Right lung (tissue), 5 donors: ENCODE measurements around the gene STX11. TPM values are rescaled to one million over a fixed set of nuclear protein-coding genes. Genes with fewer than 3 reads are reported as not detected.

Source experiments
- DNase-seq, 2 donors: peaks; one replicate each; pipeline ENCODE4 v3.0.0-alpha.2; 2013
- polyA plus RNA-seq, 5 donors: library from polyadenylated mRNA; unstranded; fragments of 120-200 nt; gene quantifications; one replicate each; pipeline versions ENCODE4 v1.2.1 to v1.2.3, GENCODE V29; 2013; ENCODE audit warnings: inconsistent platforms in 1 of 5, low replicate concordance in 1 of 5; ENCODE audit not compliant: insufficient read length in 5 of 5, insufficient read depth in 1 of 5

The STX11 gene
- polyA plus RNA-seq, 5 donors, result 2.0 to 3.0 (median 2.2) TPM

GRCh38 chr6:144214029-144214428 is 63.7 kb downstream of the STX11 start:
- no peak for DNase-seq

DNA sequence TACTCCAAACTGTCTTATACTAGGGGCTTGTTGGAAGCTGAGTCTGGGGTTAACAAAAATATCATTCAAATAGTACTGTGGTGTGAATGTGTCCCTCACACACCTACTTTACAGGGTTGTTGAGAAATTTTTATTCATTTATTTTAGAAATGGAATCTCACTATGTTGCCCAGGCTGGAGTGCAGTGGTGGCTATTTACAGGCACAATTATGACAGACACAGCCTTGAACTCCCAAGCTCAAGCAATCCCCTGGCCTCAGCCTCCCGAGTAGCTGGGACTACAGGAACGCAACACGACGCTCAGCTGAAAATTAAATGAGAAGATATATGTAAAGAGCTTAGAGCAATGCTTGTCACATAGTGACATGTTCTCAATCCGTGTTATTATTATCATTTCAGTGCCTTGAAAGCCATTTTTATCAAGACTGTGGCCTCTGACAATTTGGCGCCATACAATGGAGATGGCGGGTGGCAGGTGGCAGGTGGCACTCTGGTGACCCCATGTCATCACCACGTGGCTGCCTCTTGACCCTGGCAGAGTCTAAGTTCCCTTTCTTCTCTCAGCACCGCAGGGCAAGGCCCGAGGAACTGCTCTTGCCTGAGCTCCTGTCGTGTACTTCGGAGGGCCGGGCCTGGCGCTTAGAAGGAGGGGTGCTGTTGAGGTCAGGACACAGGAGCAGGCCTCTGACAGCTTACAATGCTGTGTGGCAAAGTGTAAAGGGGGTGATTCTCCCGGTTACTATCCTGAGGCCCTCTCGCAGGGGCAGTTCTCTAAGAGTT is 64.5 kb downstream of the STX11 start:
- no peak for DNase-seq

GRCh38 chr6:144215402-144215931 is 65.2 kb downstream of the STX11 start:
- DNase-seq, result no peak

DNA sequence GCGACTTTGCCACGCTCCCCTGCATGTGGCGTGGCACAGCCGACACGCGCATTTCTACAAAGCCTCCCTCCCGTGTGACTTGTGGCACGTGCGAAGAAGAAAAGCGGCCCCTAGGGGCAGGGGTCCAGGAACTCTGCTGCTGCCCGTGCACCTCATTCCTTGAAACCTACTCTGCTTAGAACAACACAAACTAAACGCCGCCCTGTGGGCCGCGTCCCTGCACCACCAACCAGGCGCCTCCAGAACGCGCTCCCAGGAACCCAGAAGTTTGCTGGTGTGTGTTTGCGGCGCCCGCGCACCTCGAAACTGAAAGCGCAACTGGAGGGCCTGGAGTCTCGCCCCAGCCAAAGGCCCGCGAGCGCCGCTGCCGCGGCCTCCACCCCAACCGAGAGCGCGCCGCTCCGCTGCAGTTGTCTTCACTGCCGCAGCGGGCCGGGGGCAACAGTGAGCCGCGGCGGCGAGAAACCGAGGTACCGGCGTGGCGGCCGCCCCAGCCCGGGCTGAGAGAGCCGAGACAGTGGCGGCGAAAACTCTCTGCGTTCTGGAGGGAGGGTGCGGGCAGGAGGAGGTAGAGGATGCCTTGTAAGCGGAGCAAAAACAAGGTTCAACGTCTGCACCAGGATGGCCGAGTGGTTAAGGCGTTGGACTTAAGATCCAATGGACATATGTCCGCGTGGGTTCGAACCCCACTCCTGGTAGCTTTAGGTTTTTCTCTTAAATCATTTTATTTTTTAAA is 65.8 kb downstream of the STX11 start:
- DNase-seq, result peak; percentile 99

DNA sequence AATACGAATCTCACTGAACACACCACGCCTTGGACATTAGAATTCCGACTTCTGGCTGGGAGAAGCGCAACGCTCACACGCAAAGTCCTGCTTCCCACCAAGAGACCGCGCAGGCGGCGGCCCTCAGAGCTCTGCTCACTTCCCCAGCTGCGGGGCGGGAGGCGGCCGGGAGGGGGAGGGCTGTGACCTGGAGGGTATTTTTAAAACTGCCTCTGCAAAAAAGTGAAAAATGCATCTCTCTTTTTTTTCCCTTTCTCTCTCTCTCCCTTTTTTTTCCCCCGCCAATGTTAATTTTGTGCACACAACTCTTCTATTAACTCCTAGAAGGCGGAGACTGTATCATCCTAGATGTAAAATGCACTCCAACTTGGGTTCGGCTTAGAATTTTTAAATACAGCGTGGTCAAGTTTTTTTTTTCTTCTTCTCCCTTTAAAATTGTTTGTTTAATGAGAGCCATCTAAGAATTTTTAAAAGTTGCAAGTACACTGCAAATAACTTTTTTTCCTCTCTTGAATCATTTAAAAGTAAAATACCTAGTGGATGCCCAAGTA is 66.4 kb downstream of the STX11 start:
- DNase-seq, result no peak

DNA sequence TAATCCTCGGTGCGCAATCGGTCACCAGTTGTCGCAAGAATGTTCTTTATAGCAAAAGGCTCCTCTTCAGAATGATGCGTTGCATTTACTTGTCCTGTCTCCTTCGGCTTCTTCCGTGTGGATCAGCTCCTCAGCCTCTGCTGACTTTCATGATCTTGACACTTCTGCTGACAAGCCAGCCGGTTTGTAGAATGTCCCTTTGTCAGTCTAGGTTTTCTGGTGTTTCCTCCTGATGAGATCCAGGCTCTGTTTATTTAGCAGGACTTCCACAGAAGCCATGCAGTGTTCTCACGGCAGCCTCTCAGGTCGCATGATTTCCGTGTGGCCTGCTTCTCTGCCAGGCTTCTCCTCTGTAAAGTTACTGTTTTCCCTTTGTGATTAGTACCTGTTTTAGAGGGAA is 66.9 kb downstream of the STX11 start:
- DNase-seq, result no peak

DNA sequence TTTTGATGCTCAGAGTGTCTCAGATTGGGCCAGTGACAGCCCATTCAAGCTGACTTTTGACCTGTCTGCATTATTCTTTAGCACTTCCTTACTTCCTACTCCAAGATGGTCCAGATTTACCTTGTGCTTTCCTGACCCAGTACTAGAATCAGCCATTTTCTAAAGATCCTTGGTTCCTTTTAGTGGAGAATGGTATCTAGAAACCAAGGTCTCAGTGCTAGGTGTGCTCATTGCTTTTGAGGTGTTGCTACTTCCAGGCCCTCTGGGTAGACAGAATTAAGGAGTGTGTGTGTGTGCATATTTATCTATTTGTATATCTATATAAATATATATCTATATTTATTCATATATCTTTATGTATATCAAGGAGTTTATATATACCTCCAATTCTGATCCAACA is 67.5 kb downstream of the STX11 start:
- DNase-seq, result no peak

GRCh38 chr6:144219056-144219685 is 68.9 kb downstream of the STX11 start:
- peak in 1 of 2 donors; percentile 27 for DNase-seq

DNA sequence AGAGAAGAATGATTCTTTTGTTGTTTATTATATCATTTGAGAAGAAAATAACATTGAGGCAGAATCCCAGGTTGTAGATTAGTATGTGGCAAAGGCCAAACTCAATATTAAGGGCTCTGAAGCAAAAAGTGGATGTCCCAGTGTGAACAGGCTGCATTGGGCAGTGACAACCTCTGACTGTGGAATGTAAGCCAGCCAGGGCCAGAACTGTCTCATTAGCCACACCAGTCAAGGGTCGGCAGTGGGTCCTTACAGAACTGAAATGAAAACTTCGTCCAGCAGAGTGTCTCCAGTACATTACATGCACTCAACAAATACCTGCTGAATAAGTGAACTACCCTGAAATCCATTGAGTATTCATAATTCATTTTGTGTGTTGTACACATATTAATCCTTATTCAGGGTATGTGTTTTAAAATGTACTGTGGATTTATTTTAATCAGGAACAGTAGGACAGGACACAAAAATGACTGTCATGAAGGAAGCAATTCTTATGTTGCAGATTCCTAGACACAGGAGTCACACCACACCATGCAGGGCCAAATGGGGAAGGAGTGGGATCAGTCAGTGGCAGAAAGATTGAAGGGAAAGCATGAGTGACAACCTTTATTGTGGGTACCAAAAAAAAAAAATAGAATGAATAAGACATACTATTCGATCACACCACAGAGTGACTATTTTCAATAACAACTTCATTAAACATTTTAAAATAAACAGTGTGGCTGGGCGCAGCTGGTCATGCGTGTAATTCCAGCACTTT is 69.9 kb downstream of the STX11 start:
- no peak for DNase-seq

DNA sequence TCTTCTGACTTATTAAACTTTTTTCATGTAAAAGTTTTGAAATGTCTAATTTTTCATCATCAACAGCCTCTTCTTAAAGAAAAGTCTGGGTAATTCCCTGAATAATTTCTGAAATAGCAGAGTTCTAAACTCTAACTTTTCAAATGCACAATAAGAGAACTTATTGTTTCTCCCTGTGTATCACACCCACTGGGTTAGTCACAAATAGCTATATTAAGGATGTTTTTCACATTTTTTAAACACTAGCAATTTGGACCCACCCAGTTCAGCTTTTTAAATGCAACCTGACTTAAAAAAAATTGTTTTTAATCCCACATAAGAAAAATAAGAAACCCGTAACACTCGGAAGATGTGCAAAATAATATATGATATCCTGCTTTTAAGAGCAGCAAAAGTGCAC is 73.4 kb downstream of the STX11 start:
- DNase-seq, result no peak

DNA sequence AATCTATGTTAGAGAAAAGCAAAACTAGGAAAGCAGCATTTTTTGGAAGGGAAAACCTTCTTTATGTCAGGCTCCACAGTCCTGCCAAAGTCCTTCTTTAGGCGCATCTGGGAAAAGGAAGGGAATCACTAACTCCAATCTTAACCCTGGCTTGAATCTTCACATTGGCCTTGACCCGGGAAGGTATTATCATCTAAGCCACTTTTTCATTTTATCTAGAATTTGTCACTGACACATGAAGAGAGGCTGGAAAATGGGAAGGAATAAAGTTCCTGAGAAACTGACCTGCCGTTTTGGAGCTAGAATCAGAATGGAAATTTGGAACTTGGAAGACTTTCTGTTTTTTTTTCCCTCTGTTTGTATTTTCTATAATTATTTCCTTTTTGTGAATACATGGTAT is 81.4 kb downstream of the STX11 start:
- no peak for DNase-seq

DNA sequence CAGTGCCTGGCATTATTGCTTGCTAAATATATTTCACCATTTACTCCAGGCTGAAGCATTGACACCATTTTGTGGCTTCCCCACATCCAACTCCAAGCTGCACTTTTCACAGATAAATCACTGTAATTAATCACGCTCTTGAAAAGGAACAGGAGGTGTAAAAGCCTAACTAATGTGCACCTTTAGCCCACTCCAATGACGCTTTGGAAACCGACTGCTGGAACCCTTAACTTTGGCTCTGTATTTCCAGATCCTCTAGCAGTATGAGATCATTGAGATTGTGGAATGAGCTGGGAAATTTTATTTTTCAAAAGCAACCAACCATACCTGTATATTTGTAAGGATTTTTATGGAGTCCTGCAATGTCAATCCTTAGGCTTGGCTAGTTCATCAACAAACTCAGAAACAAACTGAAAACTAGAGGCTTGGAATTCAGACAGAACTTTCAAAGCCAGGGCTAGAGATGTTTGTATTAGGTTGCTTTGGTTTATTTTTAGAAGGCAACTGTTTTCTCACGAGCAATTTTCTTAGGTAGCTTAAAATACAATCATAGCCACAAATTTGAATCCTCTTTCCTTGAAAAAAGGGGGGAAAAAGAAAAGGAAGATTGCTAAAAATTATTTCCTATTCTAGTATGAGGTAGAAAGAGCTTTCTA is 82.0 kb downstream of the STX11 start:
- no peak for DNase-seq

- DNase-seq, result no peak
Measured at GRCh38 chr6:144232832-144233230, 82.5 kb downstream of the STX11 start.

GRCh38 chr6:144234399-144234798 is 84.1 kb downstream of the STX11 start:
- DNase-seq, result no peak

- no peak for DNase-seq
Measured at GRCh38 chr6:144234935-144235334, 84.6 kb downstream of the STX11 start.

Other genes with a start within 250 kb of the STX11 start
- 100 to 1,000 TPM; 124 to 186 (median 126) TPM for gene PLAGL1, start 142.3 kb upstream of the STX11 start, polyA plus RNA-seq
- gene SF3B5, start 54.9 kb upstream of the STX11 start, polyA plus RNA-seq, result 100 to 1,000 TPM; 108 to 159 (median 116) TPM
- gene UTRN, start 134.8 kb downstream of the STX11 start, polyA plus RNA-seq, result 100 to 1,000 TPM; 107 to 198 (median 179) TPM